CD4-positive, alpha-beta T cell treated with Interleukin-6 at 100 ng/mL for 8 hours (primary cell): Measurements from ENCODE around the gene CFAP46.
"Not testable (repeated sequence)": the region's sequence is repeated elsewhere in the genome, so short reads cannot be mapped to it uniquely, and the experiment has no call there.

Source experiments
- DNase-seq: peaks from one replicate; pipeline ENCODE4 v3.0.0-alpha.2; 2020; ENCODE audit warnings: mixed read lengths, low spot score

CFAP46 gene

GRCh38 chr10:132979491-132980425 lies 37.4 kb upstream of the CFAP46 start:
- DNase-seq, result no peak

GRCh38 chr10:132978542-132978941 lies 36.2 kb upstream of the CFAP46 start:
- DNase-seq, result no peak

- DNase-seq, result no peak
Observed at GRCh38 chr10:132977807-132978206, 35.4 kb upstream of the CFAP46 start.

- no peak for DNase-seq
Observed at GRCh38 chr10:132977076-132977475, 34.7 kb upstream of the CFAP46 start.

- DNase-seq, result no peak
Observed at GRCh38 chr10:132975831-132976682, 33.7 kb upstream of the CFAP46 start.

- DNase-seq, result no peak
Observed at GRCh38 chr10:132974886-132975830, 32.8 kb upstream of the CFAP46 start.

GRCh38 chr10:132974249-132974796 lies 32.0 kb upstream of the CFAP46 start:
- DNase-seq, result no peak

GRCh38 chr10:132973903-132974241 lies 31.5 kb upstream of the CFAP46 start:
- no peak for DNase-seq

- DNase-seq, result no peak
Observed at GRCh38 chr10:132972986-132973902, 30.9 kb upstream of the CFAP46 start.

GRCh38 chr10:132972149-132972985 lies 30.0 kb upstream of the CFAP46 start:
- DNase-seq, result no peak

- DNase-seq, result no peak
Observed at GRCh38 chr10:132971448-132972148, 29.2 kb upstream of the CFAP46 start.

GRCh38 chr10:132970641-132971438 lies 28.5 kb upstream of the CFAP46 start:
- DNase-seq, result no peak

- DNase-seq, result no peak
Observed at GRCh38 chr10:132967540-132967939, 25.2 kb upstream of the CFAP46 start.

GRCh38 chr10:132965411-132966057 lies 23.2 kb upstream of the CFAP46 start:
- no peak for DNase-seq

- not testable (repeated sequence) for DNase-seq
Observed at GRCh38 chr10:132964707-132965410, 22.5 kb upstream of the CFAP46 start.

- no peak for DNase-seq
Observed at GRCh38 chr10:132964231-132964630, 21.9 kb upstream of the CFAP46 start.

GRCh38 chr10:132963430-132963960 lies 21.1 kb upstream of the CFAP46 start:
- DNase-seq, result no peak
